Cardiac fibroblast (primary cell): ENCODE data around the gene RRAGD.

Source experiments
- DNase-seq, 2 donors: peaks; one replicate each; pipeline versions ENCODE4 v3.0.0 to v3.0.0-alpha.2; 2010; ENCODE audit warnings: low read depth in 2 of 2
- H3K4me3 ChIP-seq, 2 donors: replicated peaks in 1 of 2; 1 replicate in 1 of 2; 2 replicates in 1 of 2; pipeline ENCODE4 v1.5.1; 2011; ENCODE audit warnings: low read depth in 2 of 2, low read length in 2 of 2, mild to moderate bottlenecking in 2 of 2, moderate library complexity in 1 of 2
- TF ChIP-seq, protein P1 (sequence below): IDR thresholded peaks from one replicate; pipeline ENCODE4 v1.5.1; 2011; ENCODE audit warnings: low read depth, mild to moderate bottlenecking, low read length, inconsistent platforms

Gene RRAGD

DNA sequence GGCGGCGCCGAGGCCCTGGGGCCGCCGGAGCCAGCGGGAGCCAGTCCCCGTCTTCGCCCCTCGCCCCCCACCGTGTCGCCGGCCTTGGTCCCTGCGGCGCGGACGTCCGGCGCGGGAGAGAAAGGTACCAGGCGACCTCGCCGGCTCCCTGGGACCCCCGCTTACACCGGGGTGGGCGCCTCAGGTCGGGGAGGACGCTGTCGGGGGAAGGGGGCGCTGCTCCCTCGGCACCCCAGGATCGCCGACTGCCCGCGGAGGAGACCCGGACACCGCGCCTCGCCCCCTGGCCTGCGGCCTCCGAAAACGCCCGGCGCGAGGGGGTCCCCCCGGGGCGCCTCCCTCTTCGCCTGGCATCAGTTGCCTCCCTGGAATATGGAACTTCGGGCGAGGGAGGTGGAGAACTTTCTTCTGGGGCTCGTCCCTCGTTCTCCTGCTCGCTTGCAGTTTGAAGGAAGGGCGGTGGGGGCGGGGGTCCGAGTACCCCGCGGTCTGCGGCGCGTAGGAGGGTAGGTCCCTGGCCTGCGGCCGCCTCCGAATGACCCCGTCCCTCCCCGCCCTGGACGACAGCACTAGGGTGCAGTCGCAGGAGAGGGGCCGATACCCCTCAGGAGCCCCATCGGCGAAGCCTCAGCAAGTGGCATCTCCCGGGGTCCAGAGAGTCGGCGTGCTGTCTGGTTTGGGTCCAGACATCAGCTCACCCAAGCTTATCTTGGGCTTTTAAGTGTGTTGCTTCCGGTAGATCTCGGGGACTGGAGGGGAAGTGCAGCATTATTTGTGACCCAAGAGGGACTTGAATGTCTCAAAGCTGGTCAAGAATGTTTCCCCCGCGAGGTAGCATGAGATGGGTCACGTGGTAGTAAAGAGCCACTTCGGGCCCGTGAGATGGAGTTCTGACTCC, 21.4 kb upstream of the RRAGD start:
- peak overlapping the region; percentile 50 to 60 for H3K4me3 ChIP-seq
- TF ChIP-seq, protein P1, sequence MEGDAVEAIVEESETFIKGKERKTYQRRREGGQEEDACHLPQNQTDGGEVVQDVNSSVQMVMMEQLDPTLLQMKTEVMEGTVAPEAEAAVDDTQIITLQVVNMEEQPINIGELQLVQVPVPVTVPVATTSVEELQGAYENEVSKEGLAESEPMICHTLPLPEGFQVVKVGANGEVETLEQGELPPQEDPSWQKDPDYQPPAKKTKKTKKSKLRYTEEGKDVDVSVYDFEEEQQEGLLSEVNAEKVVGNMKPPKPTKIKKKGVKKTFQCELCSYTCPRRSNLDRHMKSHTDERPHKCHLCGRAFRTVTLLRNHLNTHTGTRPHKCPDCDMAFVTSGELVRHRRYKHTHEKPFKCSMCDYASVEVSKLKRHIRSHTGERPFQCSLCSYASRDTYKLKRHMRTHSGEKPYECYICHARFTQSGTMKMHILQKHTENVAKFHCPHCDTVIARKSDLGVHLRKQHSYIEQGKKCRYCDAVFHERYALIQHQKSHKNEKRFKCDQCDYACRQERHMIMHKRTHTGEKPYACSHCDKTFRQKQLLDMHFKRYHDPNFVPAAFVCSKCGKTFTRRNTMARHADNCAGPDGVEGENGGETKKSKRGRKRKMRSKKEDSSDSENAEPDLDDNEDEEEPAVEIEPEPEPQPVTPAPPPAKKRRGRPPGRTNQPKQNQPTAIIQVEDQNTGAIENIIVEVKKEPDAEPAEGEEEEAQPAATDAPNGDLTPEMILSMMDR: no peak
- DNase-seq: no peak

DNA sequence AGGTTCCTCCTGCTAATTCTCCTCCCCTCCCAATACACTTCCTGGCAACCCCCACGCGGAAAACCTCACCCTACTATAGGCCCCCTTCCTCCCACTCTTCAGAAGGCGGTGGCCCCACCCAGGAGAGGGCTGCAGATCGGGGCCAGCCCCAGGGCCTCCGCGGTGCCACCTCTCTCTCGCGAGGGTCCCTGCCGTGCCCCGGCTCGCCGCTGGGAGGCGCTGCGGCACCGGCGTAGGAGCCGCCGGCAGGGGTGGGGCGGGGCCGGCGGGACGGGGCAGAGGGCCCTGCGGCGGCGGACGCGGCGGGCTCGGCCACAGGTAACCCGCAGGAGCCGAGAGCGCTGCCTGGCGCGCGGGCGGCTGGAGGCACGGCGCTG, 20.8 kb upstream of the RRAGD start, which contains the start of gene ANKRD6:
Gene ANKRD6, plus strand, starts transcription at position 278 of the 377 bp plus-strand sequence. CDS start 133,825 bp downstream, outside the sequence.
- TF ChIP-seq, protein P1: peak; percentile 44
- peak within 1 kb of the TSS; percentile 50 to 60 for H3K4me3 ChIP-seq
- DNase-seq: peak; percentile 33 to 62

DNA sequence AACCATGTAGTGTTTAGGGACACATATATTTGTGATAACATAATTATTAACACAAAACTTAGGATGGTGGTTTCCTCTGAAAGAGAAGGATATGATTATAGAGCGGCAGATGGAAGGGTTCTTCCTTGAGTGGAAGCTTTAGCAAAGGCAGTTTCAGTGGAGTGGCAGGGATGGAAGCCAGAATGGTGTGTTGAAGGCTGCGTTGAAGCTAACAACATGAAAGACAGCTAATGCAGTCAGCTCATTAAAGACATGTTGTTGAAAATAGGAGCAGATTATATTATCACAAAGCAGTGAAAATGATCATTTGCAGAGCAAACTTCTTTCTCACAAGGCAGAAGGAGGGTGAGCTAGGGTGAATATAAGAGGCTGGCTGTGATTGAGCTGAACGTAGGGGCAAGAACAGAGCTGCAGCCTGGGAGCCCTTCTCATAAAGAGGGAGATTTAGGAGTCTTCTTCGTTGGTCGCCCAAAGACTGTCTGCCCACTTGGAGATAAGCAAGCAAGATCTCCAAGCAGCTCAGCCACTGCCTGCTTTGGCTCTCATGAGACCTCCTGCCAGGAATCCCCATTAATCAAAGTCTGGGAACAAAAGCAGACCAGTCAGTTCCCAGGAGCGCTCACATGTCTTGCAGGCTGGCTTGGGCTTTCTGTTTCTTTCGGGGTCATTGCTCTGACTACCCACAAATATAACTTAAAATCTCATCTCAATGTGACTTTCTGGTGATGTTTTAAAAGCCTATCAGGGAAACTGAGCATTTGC, 18.3 kb upstream of the RRAGD start:
- H3K4me3 ChIP-seq: no peak overlapping the region
- TF ChIP-seq, protein P1: no peak
- no peak for DNase-seq

DNA sequence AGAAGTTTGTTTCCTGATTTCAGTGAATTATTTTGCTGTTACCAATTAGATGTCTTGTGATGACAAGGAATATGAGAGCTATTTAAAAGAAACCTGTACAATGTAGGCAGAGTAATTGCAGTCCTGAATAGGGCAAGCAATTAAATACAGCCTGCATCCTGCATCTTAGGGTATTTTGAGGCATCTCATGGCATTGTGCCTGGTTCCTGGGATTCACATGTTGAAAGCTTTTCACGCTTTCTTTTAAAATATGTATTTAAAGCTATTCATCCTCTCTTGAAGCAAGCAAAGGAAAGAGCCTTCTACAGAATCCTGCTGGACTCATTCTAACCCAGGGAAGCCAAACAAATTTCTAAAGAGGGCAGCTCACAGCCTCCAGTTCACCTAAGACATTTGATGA, 4.7 kb upstream of the RRAGD start:
- DNase-seq: no peak
- TF ChIP-seq, protein P1: no peak
- no peak overlapping the region for H3K4me3 ChIP-seq

DNA sequence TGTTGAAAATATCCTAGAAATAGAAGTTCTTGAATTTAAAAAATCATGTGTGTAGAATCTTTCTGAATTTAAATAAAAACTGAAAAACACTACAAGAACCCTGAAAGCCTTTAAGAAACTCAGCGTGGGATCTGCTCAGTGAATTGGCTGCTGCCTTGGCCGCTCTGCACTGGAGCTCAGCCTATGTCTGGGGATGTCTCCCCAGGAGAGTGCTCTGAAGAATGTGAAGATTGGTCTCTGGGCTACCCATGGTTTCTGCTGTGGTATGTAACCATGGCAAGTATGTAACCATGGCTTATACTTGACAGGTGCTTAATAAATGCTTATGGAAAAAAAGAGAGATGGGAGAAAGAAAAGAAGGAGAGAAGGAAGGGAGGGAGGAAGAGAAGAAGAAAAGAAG, 3.1 kb upstream of the RRAGD start:
- no peak for DNase-seq
- TF ChIP-seq, protein P1: no peak
- H3K4me3 ChIP-seq: no peak overlapping the region

DNA sequence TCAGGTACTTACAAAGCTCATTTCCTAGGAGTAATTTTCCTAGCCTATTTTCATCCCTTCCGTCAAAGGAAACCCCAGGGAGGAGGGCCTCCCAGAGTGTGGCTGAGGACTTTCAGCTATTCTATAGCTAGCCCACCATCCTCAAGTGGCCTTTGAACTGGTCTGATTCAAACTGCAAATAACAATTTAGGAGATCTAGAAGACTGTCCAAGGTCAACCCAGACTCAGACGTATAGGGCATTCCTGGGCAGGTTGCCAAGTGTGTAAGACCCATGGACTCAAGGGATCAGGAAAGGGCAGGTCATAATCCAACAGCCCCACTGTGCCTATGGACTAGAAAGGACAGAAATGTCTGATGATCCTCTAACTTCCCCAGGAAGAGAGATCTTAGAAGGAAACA, 2.1 kb upstream of the RRAGD start:
- TF ChIP-seq, protein P1: no peak
- no peak overlapping the region for H3K4me3 ChIP-seq
- no peak for DNase-seq
